ENCODE data around the gene SMYD3. TPM values are rescaled to one million over a fixed set of nuclear protein-coding genes. Genes with fewer than 3 reads are reported as not detected.

Gene SMYD3
- total and polyA plus RNA-seq, 9 of the 15 experiments (the other 6 are each of a cell fraction or from before 2014, with no cell fraction given) = 128 to 440 (median 197) TPM

GRCh38 chr1:246258250-246258649, 248.8 kb downstream of the SMYD3 start:
- no peak overlapping the region for H3K27ac ChIP-seq (ENCODE audit: extremely low read depth, low read depth, low read length)
- ChIA-PET POLR2A (no interaction called here), CTCF (ENCODE audit: low intra/inter-chr PET ratio) (no interaction called here)
- BruUV-seq (replicated peaks) = no TSS peak
- H3K4me3 ChIP-seq = no peak overlapping the region
- in situ Hi-C loops (cut with MboI) = no loop called here
- DNase-seq (ENCODE audit: extremely low read depth in 1 of 4, low spot score in 3 of 4) (no peak), FAIRE-seq (no peak), ATAC-seq (no peak)
- WGBS (ENCODE audit: insufficient coverage, low coverage, missing lambda C conversion rate) = 88% methylated on average over 4 of the region's 4 CpGs
- peaks cover 3% of the 10 kb centered on the region; the same call in 1 of the 2 replicates for H3K9me3 ChIP-seq (replicated peaks; ENCODE audit: control insufficient read depth, insufficient read depth, low read depth, low read length)
- no peaks in the 10 kb centered on the region for H3K36me3 ChIP-seq (ENCODE audit: control insufficient read depth, insufficient read depth, low read length)
- intact Hi-C loops (cut with micrococcal nuclease) = no loop called here
- no peak overlapping the region for H2AFZ ChIP-seq (ENCODE audit: low read depth, low read length)
- no peaks in the 10 kb centered on the region for H3K27me3 ChIP-seq (ENCODE audit: control insufficient read depth in 2 of 2, insufficient read depth in 2 of 2, low read length in 2 of 2)
- H3K9me1 ChIP-seq (ENCODE audit: control insufficient read depth, insufficient read depth, low read length) = no peaks in the 10 kb centered on the region
- no peaks in the 10 kb centered on the region for H3K79me2 ChIP-seq (ENCODE audit: control insufficient read depth, insufficient read depth, low read length)
- no peaks in the 10 kb centered on the region for H4K20me1 ChIP-seq (replicated peaks; ENCODE audit: control insufficient read depth, insufficient read depth, low read length)
- H3K9ac ChIP-seq (ENCODE audit: insufficient read depth in 1 of 2, low read depth in 2 of 2, low read length in 2 of 2) = no peak overlapping the region
- no peak overlapping the region for H3K4me2 ChIP-seq (ENCODE audit: insufficient read depth, low read length)
- H3K4me1 ChIP-seq (replicated peaks in 1 of 2; ENCODE audit: control insufficient read depth in 2 of 2, insufficient read depth in 2 of 2, low read length in 2 of 2) = no peaks in the 10 kb centered on the region
- TF ChIP-seq HNRNPH1 (optimal IDR thresholded peaks at IDR 0.05; ENCODE audit: low read depth, low read length) (no peak), ZHX1 (conservative IDR thresholded peaks at IDR 0.05; ENCODE audit: low read length) (no peak), CAMTA2 (CRISPR knock-in tag; conservative IDR thresholded peaks at IDR 0.05) (no peak), ZNF589 (CRISPR knock-in tag; IDR thresholded peaks at IDR 0.05; ENCODE audit: low read depth) (no peak), HMBOX1 (IDR thresholded peaks at IDR 0.05) (no peak), AFF4 (CRISPR knock-in tag; IDR thresholded peaks at IDR 0.05) (no peak), SOX6 (IDR thresholded peaks at IDR 0.05) (no peak), ZNF75A (CRISPR knock-in tag; IDR thresholded peaks at IDR 0.05) (no peak), PCBP2 (IDR thresholded peaks at IDR 0.05; ENCODE audit: low read depth, low read length, poor library complexity, severe bottlenecking) (no peak), CEBPG (CRISPR knock-in tag; IDR thresholded peaks at IDR 0.05) (no peak), CEBPG (tag; conservative IDR thresholded peaks at IDR 0.05 in 1 of 2, IDR thresholded peaks at IDR 0.05 in 1 of 2) (no peak), ZBTB9 (CRISPR knock-in tag; IDR thresholded peaks at IDR 0.05) (no peak)

All from K562 (cell line).